Activated T-cell treated with anti-CD3 and anti-CD28 coated beads, Interleukin-2, amount 50 U/mL, for 72 hours (primary cell): Measurements from ENCODE around the gene USP17L5. TPM values are rescaled to one million over a fixed set of nuclear protein-coding genes. Genes with fewer than 3 reads are reported as not detected.
"Not testable (repeated sequence)": the region's sequence is repeated elsewhere in the genome, so short reads cannot be mapped to it uniquely, and the experiment has no call there.

Source experiments
- ATAC-seq, 2 donors: fragments of 150-1000 bp; cut with Tn5 transposase; replicated peaks in 1 of 2; 2 replicates each; pipeline ENCODE4 v1.10.0; 2021; ENCODE audit warnings: moderate library complexity in 2 of 2, mild to moderate bottlenecking in 1 of 2
- DNase-seq, 2 donors: peaks; one replicate each; pipeline ENCODE4 v3.0.0; 2021 to 2022; ENCODE audit warnings: mixed read lengths in 1 of 2
- H3K27ac Mint-ChIP-seq: one replicate; pipeline ENCODE4 v1.8.0; 2022; ENCODE audit warnings: mild to moderate bottlenecking, moderate library complexity, mixed read lengths
- H3K27me3 Mint-ChIP-seq: one replicate; pipeline ENCODE4 v1.8.0; 2022; ENCODE audit warnings: low read depth, mixed read lengths
- H3K36me3 Mint-ChIP-seq, 2 donors: one replicate each; pipeline ENCODE4 v1.8.0; 2022; ENCODE audit warnings: mixed read lengths in 2 of 2, mild to moderate bottlenecking in 1 of 2; ENCODE audit not compliant: insufficient read depth in 2 of 2
- H3K4me1 Mint-ChIP-seq: one replicate; pipeline ENCODE4 v1.8.0; 2022; ENCODE audit warnings: low read depth, mixed read lengths
- H3K4me3 Mint-ChIP-seq, 2 donors: one replicate each; pipeline ENCODE4 v1.8.0; 2022; ENCODE audit warnings: mild to moderate bottlenecking in 2 of 2, mixed read lengths in 2 of 2, moderate library complexity in 2 of 2
- H3K9me3 Mint-ChIP-seq, 2 donors: one replicate each; pipeline ENCODE4 v1.8.0; 2022; ENCODE audit warnings: mixed read lengths in 2 of 2
- total RNA-seq, 2 donors: library from RNA; stranded (reverse); gene quantifications; one replicate each; pipeline ENCODE4 v1.2.3, GENCODE V29; 2022

USP17L5 gene, protein sequence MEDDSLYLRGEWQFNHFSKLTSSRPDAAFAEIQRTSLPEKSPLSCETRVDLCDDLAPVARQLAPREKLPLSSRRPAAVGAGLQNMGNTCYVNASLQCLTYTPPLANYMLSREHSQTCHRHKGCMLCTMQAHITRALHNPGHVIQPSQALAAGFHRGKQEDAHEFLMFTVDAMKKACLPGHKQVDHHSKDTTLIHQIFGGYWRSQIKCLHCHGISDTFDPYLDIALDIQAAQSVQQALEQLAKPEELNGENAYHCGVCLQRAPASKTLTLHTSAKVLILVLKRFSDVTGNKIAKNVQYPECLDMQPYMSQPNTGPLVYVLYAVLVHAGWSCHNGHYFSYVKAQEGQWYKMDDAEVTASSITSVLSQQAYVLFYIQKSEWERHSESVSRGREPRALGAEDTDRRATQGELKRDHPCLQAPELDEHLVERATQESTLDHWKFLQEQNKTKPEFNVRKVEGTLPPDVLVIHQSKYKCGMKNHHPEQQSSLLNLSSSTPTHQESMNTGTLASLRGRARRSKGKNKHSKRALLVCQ
- not detected for total RNA-seq

GRCh38 chr4:9339103-9339502, at the start of gene USP17L5:
Gene USP17L5, plus strand, starts transcription at chr4:9339403. Its CDS starts 0 bp downstream, at chr4:9339403.
- not testable (repeated sequence) for H3K27me3 Mint-ChIP-seq, H3K4me3 Mint-ChIP-seq, DNase-seq, ATAC-seq, H3K9me3 Mint-ChIP-seq, H3K4me1 Mint-ChIP-seq, H3K36me3 Mint-ChIP-seq, H3K27ac Mint-ChIP-seq

DNA sequence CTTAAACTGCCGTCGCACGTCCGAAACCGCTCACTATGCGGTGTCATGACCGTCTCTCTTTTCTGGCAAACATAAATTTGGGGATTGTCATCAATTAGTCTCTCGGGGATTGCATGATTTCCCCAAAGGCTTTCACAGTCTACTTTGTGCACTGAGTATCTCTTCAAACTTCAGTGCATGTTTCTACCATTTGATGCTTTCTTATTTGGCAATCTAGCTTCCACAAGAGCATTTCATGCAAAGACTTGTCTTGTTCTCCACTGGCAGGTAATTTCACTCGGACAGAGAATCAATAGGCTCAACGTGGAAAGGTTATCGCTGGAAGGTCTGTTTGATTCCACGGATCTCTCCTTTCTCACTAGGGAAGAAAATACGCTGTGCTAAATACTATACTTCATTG, 15.0 kb upstream of the USP17L5 start:
- H3K27ac Mint-ChIP-seq, H3K27me3 Mint-ChIP-seq, H3K4me1 Mint-ChIP-seq, H3K4me3 Mint-ChIP-seq, H3K36me3 Mint-ChIP-seq, H3K9me3 Mint-ChIP-seq, DNase-seq, ATAC-seq: not testable (repeated sequence)

GRCh38 chr4:9324865-9325264, 14.3 kb upstream of the USP17L5 start, which contains the start of gene USP17L24:
Gene USP17L24, plus strand, starts transcription at chr4:9325165. Its CDS starts 0 bp downstream, at chr4:9325165.
- not testable (repeated sequence) for ATAC-seq, H3K9me3 Mint-ChIP-seq, H3K36me3 Mint-ChIP-seq, DNase-seq, H3K27ac Mint-ChIP-seq, H3K27me3 Mint-ChIP-seq, H3K4me3 Mint-ChIP-seq, H3K4me1 Mint-ChIP-seq

GRCh38 chr4:9329611-9330010, 9.6 kb upstream of the USP17L5 start, which contains the start of gene USP17L25:
Gene USP17L25, plus strand, starts transcription at chr4:9329911. Its CDS starts 0 bp downstream, at chr4:9329911.
- H3K27ac Mint-ChIP-seq, ATAC-seq, H3K9me3 Mint-ChIP-seq, H3K4me1 Mint-ChIP-seq, DNase-seq, H3K36me3 Mint-ChIP-seq, H3K27me3 Mint-ChIP-seq, H3K4me3 Mint-ChIP-seq: not testable (repeated sequence)

DNA sequence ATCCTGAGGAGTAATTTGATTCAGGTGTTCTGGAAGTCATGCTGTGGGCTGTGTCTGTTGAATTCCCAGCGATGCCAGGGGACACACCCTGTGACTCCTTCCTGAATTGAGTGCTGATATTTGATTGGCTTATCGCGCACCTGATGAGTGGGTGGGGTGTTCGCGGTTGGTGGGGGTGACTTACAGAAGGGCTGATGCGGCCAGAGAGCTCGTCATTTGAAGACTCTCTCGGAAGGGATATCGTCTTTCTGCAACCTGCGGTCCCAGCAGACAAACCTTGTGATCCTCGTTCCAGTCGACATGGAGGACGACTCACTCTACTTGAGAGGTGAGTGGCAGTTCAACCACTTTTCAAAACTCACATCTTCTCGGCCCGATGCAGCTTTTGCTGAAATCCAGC, 4.8 kb upstream of the USP17L5 start, which contains the start of gene USP17L26:
USP17L26 (plus strand) TSS at position 301 of the 400 bp plus-strand sequence; CDS start at position 301, 0 bp downstream.
- H3K4me1 Mint-ChIP-seq, H3K9me3 Mint-ChIP-seq, H3K27ac Mint-ChIP-seq, H3K27me3 Mint-ChIP-seq, H3K4me3 Mint-ChIP-seq, DNase-seq, H3K36me3 Mint-ChIP-seq, ATAC-seq: not testable (repeated sequence)

DNA sequence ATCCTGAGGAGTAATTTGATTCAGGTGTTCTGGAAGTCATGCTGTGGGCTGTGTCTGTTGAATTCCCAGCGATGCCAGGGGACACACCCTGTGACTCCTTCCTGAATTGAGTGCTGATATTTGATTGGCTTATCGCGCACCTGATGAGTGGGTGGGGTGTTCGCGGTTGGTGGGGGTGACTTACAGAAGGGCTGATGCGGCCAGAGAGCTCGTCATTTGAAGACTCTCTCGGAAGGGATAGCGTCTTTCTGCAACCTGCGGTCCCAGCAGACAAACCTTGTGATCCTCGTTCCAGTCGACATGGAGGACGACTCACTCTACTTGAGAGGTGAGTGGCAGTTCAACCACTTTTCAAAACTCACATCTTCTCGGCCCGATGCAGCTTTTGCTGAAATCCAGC, 4.6 kb downstream of the USP17L5 start, which contains the start of gene USP17L27:
USP17L27 (plus strand) TSS at position 301 of the 400 bp plus-strand sequence; CDS start at position 301, 0 bp downstream.
- not testable (repeated sequence) for DNase-seq, ATAC-seq, H3K4me1 Mint-ChIP-seq, H3K36me3 Mint-ChIP-seq, H3K4me3 Mint-ChIP-seq, H3K9me3 Mint-ChIP-seq, H3K27ac Mint-ChIP-seq, H3K27me3 Mint-ChIP-seq

DNA sequence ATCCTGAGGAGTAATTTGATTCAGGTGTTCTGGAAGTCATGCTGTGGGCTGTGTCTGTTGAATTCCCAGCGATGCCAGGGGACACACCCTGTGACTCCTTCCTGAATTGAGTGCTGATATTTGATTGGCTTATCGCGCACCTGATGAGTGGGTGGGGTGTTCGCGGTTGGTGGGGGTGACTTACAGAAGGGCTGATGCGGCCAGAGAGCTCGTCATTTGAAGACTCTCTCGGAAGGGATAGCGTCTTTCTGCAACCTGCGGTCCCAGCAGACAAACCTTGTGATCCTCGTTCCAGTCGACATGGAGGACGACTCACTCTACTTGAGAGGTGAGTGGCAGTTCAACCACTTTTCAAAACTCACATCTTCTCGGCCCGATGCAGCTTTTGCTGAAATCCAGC, 9.4 kb downstream of the USP17L5 start, which contains the start of gene USP17L28:
USP17L28 (plus strand) TSS at position 301 of the 400 bp plus-strand sequence; CDS start at position 301, 0 bp downstream.
- not testable (repeated sequence) for ATAC-seq, H3K27me3 Mint-ChIP-seq, H3K9me3 Mint-ChIP-seq, H3K27ac Mint-ChIP-seq, H3K4me3 Mint-ChIP-seq, DNase-seq, H3K4me1 Mint-ChIP-seq, H3K36me3 Mint-ChIP-seq

GRCh38 chr4:9350866-9351265, 11.7 kb downstream of the USP17L5 start:
- H3K9me3 Mint-ChIP-seq, H3K4me3 Mint-ChIP-seq, DNase-seq, H3K27ac Mint-ChIP-seq, H3K36me3 Mint-ChIP-seq, H3K4me1 Mint-ChIP-seq, H3K27me3 Mint-ChIP-seq, ATAC-seq: not testable (repeated sequence)

- H3K27ac Mint-ChIP-seq, H3K4me3 Mint-ChIP-seq, DNase-seq, H3K4me1 Mint-ChIP-seq, H3K27me3 Mint-ChIP-seq, H3K9me3 Mint-ChIP-seq, ATAC-seq, H3K36me3 Mint-ChIP-seq: not testable (repeated sequence)
Measured at GRCh38 chr4:9353338-9353737, 14.1 kb downstream of the USP17L5 start, which contains the start of gene USP17L29. Gene USP17L29, plus strand, starts transcription at chr4:9353638. Its CDS starts 0 bp downstream, at chr4:9353638.

GRCh38 chr4:9362829-9363228, 23.6 kb downstream of the USP17L5 start, which contains the start of gene USP17L30:
Gene USP17L30, plus strand, starts transcription at chr4:9363129. Its CDS starts 0 bp downstream, at chr4:9363129.
- not testable (repeated sequence) for H3K27ac Mint-ChIP-seq, H3K36me3 Mint-ChIP-seq, H3K9me3 Mint-ChIP-seq, ATAC-seq, H3K27me3 Mint-ChIP-seq, DNase-seq, H3K4me3 Mint-ChIP-seq, H3K4me1 Mint-ChIP-seq

- H3K4me3 Mint-ChIP-seq, H3K36me3 Mint-ChIP-seq, ATAC-seq, H3K27me3 Mint-ChIP-seq, H3K9me3 Mint-ChIP-seq, DNase-seq, H3K27ac Mint-ChIP-seq, H3K4me1 Mint-ChIP-seq: not testable (repeated sequence)
Measured at GRCh38 chr4:9379881-9380280, 40.7 kb downstream of the USP17L5 start.

GRCh38 chr4:9381012-9381534, 41.9 kb downstream of the USP17L5 start:
- ATAC-seq = peak; percentile 48 to 70
- H3K4me3 Mint-ChIP-seq = peak overlapping the region; percentile 36 to 65
- H3K36me3 Mint-ChIP-seq, H3K27ac Mint-ChIP-seq, H3K4me1 Mint-ChIP-seq, H3K9me3 Mint-ChIP-seq, H3K27me3 Mint-ChIP-seq: not testable (repeated sequence)
- DNase-seq = peak; percentile 61 to 62

- DNase-seq (no peak), ATAC-seq (no peak)
- H3K9me3 Mint-ChIP-seq = no peaks in the 10 kb centered on the region
- H3K27me3 Mint-ChIP-seq = no peaks in the 10 kb centered on the region
- no peaks in the 10 kb centered on the region for H3K36me3 Mint-ChIP-seq
- no peak overlapping the region for H3K4me3 Mint-ChIP-seq
- H3K4me1 Mint-ChIP-seq = peaks cover 4% of the 10 kb centered on the region
- no peak overlapping the region for H3K27ac Mint-ChIP-seq
Measured at GRCh38 chr4:9384126-9384525, 44.9 kb downstream of the USP17L5 start.
